NB4 (cell line): ENCODE measurements around the gene IRAK4.

Experiments
- CTCF ChIP-seq: IDR thresholded peaks from one replicate; pipeline ENCODE4 v1.5.1; 2012; ENCODE audit warnings: low read depth, low read length
- POLR2A ChIP-seq: IDR thresholded peaks from 2 replicates; pipeline ENCODE4 v1.6.1; 2011; ENCODE audit warnings: mild to moderate bottlenecking; ENCODE audit not compliant: insufficient read length; ENCODE audit errors: extremely low read depth
- TF ChIP-seq, protein P1 (sequence below): IDR thresholded peaks from 2 replicates; pipeline ENCODE4 v1.6.1; 2011; ENCODE audit warnings: low read depth, low read length

DNA sequence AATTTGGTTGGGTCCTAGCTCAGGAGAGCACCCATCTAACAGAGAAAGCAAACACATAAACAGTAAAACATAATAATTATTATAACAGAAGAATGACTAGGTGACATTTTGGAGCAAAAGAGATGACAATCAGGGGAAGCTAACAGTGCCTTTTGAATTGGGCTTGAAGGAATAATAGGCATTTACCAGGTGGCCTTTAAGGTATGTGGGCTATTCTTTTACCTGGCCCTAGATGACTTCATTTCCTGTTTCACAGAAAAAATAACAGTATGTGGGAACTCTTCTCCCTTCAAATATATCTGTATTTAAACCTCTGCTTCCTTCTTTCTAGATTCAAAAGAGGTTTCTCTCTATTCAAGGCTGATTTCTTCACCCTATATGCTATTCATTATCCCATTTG is 3.8 kb downstream of the IRAK4 start:
- TF ChIP-seq CTCF (no peak), POLR2A (no peak)
- TF ChIP-seq, protein P1, sequence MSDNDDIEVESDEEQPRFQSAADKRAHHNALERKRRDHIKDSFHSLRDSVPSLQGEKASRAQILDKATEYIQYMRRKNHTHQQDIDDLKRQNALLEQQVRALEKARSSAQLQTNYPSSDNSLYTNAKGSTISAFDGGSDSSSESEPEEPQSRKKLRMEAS = no peak
